Measurements from ENCODE around the gene FRMD4A.

GRCh38 chr10:13779748-13780147, 551.0 kb downstream of the FRMD4A start:
- TF ChIP-seq POLR2A (IDR thresholded peaks at IDR 0.05), result no peak
- no peak for TF ChIP-seq CTCF (IDR thresholded peaks at IDR 0.05)

Measured in testis (tissue), 2 donors.